ENCODE results near the gene F10.

GRCh38 chr13:113121928-113122471 is 599 bp upstream of the F10 start:
- TF ChIP-seq, protein P1, sequence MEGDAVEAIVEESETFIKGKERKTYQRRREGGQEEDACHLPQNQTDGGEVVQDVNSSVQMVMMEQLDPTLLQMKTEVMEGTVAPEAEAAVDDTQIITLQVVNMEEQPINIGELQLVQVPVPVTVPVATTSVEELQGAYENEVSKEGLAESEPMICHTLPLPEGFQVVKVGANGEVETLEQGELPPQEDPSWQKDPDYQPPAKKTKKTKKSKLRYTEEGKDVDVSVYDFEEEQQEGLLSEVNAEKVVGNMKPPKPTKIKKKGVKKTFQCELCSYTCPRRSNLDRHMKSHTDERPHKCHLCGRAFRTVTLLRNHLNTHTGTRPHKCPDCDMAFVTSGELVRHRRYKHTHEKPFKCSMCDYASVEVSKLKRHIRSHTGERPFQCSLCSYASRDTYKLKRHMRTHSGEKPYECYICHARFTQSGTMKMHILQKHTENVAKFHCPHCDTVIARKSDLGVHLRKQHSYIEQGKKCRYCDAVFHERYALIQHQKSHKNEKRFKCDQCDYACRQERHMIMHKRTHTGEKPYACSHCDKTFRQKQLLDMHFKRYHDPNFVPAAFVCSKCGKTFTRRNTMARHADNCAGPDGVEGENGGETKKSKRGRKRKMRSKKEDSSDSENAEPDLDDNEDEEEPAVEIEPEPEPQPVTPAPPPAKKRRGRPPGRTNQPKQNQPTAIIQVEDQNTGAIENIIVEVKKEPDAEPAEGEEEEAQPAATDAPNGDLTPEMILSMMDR (IDR thresholded peaks at IDR 0.05): no peak
- TF ChIP-seq, protein P2, sequence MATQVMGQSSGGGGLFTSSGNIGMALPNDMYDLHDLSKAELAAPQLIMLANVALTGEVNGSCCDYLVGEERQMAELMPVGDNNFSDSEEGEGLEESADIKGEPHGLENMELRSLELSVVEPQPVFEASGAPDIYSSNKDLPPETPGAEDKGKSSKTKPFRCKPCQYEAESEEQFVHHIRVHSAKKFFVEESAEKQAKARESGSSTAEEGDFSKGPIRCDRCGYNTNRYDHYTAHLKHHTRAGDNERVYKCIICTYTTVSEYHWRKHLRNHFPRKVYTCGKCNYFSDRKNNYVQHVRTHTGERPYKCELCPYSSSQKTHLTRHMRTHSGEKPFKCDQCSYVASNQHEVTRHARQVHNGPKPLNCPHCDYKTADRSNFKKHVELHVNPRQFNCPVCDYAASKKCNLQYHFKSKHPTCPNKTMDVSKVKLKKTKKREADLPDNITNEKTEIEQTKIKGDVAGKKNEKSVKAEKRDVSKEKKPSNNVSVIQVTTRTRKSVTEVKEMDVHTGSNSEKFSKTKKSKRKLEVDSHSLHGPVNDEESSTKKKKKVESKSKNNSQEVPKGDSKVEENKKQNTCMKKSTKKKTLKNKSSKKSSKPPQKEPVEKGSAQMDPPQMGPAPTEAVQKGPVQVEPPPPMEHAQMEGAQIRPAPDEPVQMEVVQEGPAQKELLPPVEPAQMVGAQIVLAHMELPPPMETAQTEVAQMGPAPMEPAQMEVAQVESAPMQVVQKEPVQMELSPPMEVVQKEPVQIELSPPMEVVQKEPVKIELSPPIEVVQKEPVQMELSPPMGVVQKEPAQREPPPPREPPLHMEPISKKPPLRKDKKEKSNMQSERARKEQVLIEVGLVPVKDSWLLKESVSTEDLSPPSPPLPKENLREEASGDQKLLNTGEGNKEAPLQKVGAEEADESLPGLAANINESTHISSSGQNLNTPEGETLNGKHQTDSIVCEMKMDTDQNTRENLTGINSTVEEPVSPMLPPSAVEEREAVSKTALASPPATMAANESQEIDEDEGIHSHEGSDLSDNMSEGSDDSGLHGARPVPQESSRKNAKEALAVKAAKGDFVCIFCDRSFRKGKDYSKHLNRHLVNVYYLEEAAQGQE (IDR thresholded peaks at IDR 0.05; ENCODE audit: insufficient read depth in 1 of 2, low read depth in 2 of 2, low read length in 1 of 2): no peak
- TF ChIP-seq POLR2AphosphoS5 (IDR thresholded peaks at IDR 0.05; ENCODE audit: low read depth, low read length): no peak
- no peak for TF ChIP-seq TCF7L2 (IDR thresholded peaks at IDR 0.05; ENCODE audit: low read depth, low read length)
- TF ChIP-seq SIN3A (IDR thresholded peaks at IDR 0.05; ENCODE audit: borderline replicate concordance, insufficient read depth, low read depth, low read length): no peak

All from Panc1 (cell line).